ENCODE measurements around the gene PITX1.

The PITX1 gene

GRCh38 chr5:135035678-135036030 lies 1.6 kb upstream of the PITX1 start:
- no peak for TF ChIP-seq CTCF (IDR thresholded peaks at IDR 0.05; ENCODE audit: low read depth, low read length)
- H3K4me3 ChIP-seq (ENCODE audit: low read depth, low read length), result no peak overlapping the region
- DNase-seq (ENCODE audit: low read depth, low spot score), result no peak
- in situ Hi-C loops (cut with HindIII; ENCODE audit: low sequenced_read_pairs), result no loop called here

DNA sequence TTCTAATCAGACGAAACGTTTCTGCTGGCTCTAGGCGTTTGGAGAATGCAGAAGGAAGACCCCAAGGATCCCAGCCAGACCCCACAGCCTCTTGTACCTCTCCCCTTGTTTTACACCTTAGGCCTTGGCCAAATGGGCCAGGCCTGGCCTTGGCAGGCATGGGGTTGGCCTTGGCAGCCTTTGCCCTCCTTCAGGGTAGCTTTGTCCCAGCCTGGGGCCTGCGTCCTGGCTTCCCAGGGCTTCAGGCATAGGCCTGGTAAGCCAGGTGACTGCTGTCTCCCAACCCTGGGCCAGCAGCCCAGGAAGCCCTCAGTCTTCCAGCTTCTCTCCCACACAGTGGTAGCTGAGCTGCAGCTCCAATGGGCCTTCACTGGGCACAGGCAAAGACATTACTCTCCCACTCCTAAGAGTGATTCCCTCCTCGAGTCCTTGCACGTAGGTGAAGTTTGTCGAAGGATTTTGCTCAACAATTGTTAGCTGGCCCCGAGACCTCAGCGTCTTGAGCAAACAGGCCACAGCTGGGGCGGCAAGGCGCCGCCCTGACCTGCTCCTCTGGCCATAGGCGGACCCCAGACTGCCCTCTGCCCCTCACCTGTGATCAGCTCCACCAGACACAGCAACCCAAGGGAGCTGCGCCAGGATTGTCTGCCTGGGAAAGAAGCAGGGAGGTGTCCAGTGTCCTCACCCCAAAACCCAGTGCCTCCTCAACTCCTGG lies 1.1 kb upstream of the PITX1 start:
- H3K4me3 ChIP-seq (ENCODE audit: low read depth, low read length), result no peak overlapping the region
- DNase-seq (ENCODE audit: low read depth, low spot score), result no peak
- TF ChIP-seq CTCF (IDR thresholded peaks at IDR 0.05; ENCODE audit: low read depth, low read length), result no peak
- in situ Hi-C loops (cut with HindIII; ENCODE audit: low sequenced_read_pairs), result no loop called here

DNA sequence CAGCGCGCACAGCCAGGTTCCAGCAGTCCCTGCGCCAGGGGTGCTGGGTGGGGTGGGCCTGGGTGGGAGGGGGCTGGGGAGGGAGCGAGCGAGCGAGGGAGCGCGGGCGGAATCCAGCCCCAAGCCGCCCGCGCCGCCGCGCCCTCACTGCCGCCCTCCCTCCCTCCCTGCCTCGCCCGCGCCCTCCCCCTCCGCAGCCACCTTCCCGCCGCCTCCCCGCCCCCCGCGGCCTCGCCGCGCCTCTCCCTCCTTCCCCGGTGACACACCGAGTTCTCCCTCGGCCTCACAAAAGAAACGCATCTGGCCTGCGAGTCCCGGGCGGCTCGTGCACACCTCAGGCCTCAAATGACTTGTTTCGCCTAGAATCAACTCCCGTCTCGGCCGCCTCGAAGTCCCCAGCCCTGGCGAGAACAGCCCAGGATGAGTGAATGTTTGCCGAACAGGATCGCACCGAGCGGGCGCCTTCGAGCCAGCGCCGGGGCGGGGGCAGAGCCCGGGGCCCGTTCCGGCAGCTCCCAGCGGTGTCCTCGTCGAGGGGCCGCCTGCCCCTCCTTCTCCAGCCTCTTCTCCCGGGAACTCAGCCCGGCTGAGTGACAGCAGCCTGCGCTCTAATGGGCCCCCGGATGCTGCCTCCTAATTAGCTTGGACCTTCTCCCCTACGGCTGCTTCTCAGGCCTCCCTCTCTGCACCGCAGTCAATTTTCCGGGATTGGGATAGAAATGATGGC lies 371 bp upstream of the PITX1 start:
- H3K4me3 ChIP-seq (ENCODE audit: low read depth, low read length), result no peak overlapping the region
- no peak for DNase-seq (ENCODE audit: low read depth, low spot score)
- no peak for TF ChIP-seq CTCF (IDR thresholded peaks at IDR 0.05; ENCODE audit: low read depth, low read length)
- in situ Hi-C loops (cut with HindIII; ENCODE audit: low sequenced_read_pairs), result no loop called here

- in situ Hi-C loops (cut with HindIII; ENCODE audit: low sequenced_read_pairs), result no loop called here
- H3K4me3 ChIP-seq (ENCODE audit: low read depth, low read length), result peak overlapping the region; percentile 20
- TF ChIP-seq CTCF (IDR thresholded peaks at IDR 0.05; ENCODE audit: low read depth, low read length), result no peak
- DNase-seq (ENCODE audit: low read depth, low spot score), result peak; percentile 21
Observed at GRCh38 chr5:135032999-135033861, 798 bp downstream of the PITX1 start.

- no peak overlapping the region for H3K4me3 ChIP-seq (ENCODE audit: low read depth, low read length)
- DNase-seq (ENCODE audit: low read depth, low spot score), result peak; percentile 42
- in situ Hi-C loops (cut with HindIII; ENCODE audit: low sequenced_read_pairs), result no loop called here
- no peak for TF ChIP-seq CTCF (IDR thresholded peaks at IDR 0.05; ENCODE audit: low read depth, low read length)
Observed at GRCh38 chr5:135032695-135032998, 1.4 kb downstream of the PITX1 start.

- TF ChIP-seq CTCF (IDR thresholded peaks at IDR 0.05; ENCODE audit: low read depth, low read length), result no peak
- in situ Hi-C loops (cut with HindIII; ENCODE audit: low sequenced_read_pairs), result no loop called here
- peak; percentile 31 for DNase-seq (ENCODE audit: low read depth, low spot score)
- H3K4me3 ChIP-seq (ENCODE audit: low read depth, low read length), result no peak overlapping the region
Observed at GRCh38 chr5:135031813-135032694, 2.0 kb downstream of the PITX1 start.

Data from astrocyte of the spinal cord (primary cell).